Measurements from ENCODE around the gene TPX2.

TPX2 gene

GRCh38 chr20:31764641-31765305, 25.7 kb downstream of the TPX2 start:
- DNase-seq, result no peak

GRCh38 chr20:31767805-31768204, 28.7 kb downstream of the TPX2 start:
- DNase-seq, result no peak

GRCh38 chr20:31769681-31770080, 30.6 kb downstream of the TPX2 start:
- no peak for DNase-seq

- DNase-seq, result no peak
These were observed 31.2 kb downstream of the TPX2 start for GRCh38 chr20:31770243-31770642.

GRCh38 chr20:31774408-31774807, 35.3 kb downstream of the TPX2 start:
- DNase-seq, result no peak

GRCh38 chr20:31780839-31781238, 41.7 kb downstream of the TPX2 start:
- DNase-seq, result no peak

GRCh38 chr20:31781945-31782344, 42.9 kb downstream of the TPX2 start:
- no peak for DNase-seq

GRCh38 chr20:31784354-31785044, 45.4 kb downstream of the TPX2 start:
- no peak for DNase-seq

GRCh38 chr20:31785089-31785488, 46.0 kb downstream of the TPX2 start:
- no peak for DNase-seq

GRCh38 chr20:31788578-31788977, 49.5 kb downstream of the TPX2 start:
- no peak for DNase-seq

GRCh38 chr20:31790401-31790800, 51.3 kb downstream of the TPX2 start:
- no peak for DNase-seq

GRCh38 chr20:31797364-31797763, 58.3 kb downstream of the TPX2 start:
- DNase-seq, result no peak

- no peak for DNase-seq
These were observed 62.4 kb downstream of the TPX2 start for GRCh38 chr20:31801508-31801907.

GRCh38 chr20:31803552-31804291, 64.6 kb downstream of the TPX2 start:
- DNase-seq, result no peak

- DNase-seq, result peak; percentile 12
These were observed 67.7 kb downstream of the TPX2 start for GRCh38 chr20:31806564-31807355.

- no peak for DNase-seq
These were observed 69.4 kb downstream of the TPX2 start for GRCh38 chr20:31808481-31808880.

GRCh38 chr20:31809661-31810060, 70.6 kb downstream of the TPX2 start:
- no peak for DNase-seq

GRCh38 chr20:31811198-31811597, 72.1 kb downstream of the TPX2 start:
- DNase-seq, result peak; percentile 34

GRCh38 chr20:31811796-31812728, 73.0 kb downstream of the TPX2 start:
- DNase-seq, result peak; percentile 37

- no peak for DNase-seq
These were observed 74.5 kb downstream of the TPX2 start for GRCh38 chr20:31813611-31814010.

GRCh38 chr20:31814142-31814541, 75.1 kb downstream of the TPX2 start:
- DNase-seq, result peak; percentile 5

Data from activated effector memory CD4-positive, alpha-beta T cell treated with anti-CD3 and anti-CD28 coated beads, Interleukin-2, amount 50 U/mL, for 16 hours (primary cell).